ENCODE measurements around the gene NFIB. TPM values are rescaled to one million over a fixed set of nuclear protein-coding genes. Genes with fewer than 3 reads are reported as not detected.
A peak's percentile ranks its signal among the peaks of the same experiment; 100 is the strongest.

The NFIB gene
- total RNA-seq, 1 experiment from 2014 or later, result 12.5 TPM

- POLR2A ChIA-PET, result no interaction called here
- H3K4me1 Mint-ChIP-seq, result peaks cover 48% of the 10 kb centered on the region
- H3K9me3 Mint-ChIP-seq, result no peaks in the 10 kb centered on the region
- H3K4me3 Mint-ChIP-seq, result no peak overlapping the region
- H3K36me3 Mint-ChIP-seq, result no peaks in the 10 kb centered on the region
- no peak overlapping the region for H3K27ac Mint-ChIP-seq
- CTCF ChIA-PET, result interaction anchor here (0.5 kb wide), 1 partner anchor 134 kb away, joined by 6 read pairs; no protein-coding TSS in a partner anchor
- DNase-seq (ENCODE audit: low spot score), result no peak
- H3K27me3 Mint-ChIP-seq (ENCODE audit: low read depth), result no peaks in the 10 kb centered on the region
- TF ChIP-seq ZNF425 (CRISPR knock-in tag; conservative IDR thresholded peaks at IDR 0.05) (no peak), FOXP1 (CRISPR knock-in tag; IDR thresholded peaks at IDR 0.05; ENCODE audit: borderline replicate concordance) (no peak), ESRRA (CRISPR knock-in tag; IDR thresholded peaks at IDR 0.05; ENCODE audit: borderline replicate concordance) (no peak), PREB (CRISPR knock-in tag; IDR thresholded peaks at IDR 0.05; ENCODE audit: borderline replicate concordance) (no peak), JAZF1 (CRISPR knock-in tag; IDR thresholded peaks at IDR 0.05) (no peak), CREB1 (CRISPR knock-in tag; IDR thresholded peaks at IDR 0.05) (no peak), ZMAT4 (CRISPR knock-in tag; IDR thresholded peaks at IDR 0.05) (no peak), ZNF671 (CRISPR knock-in tag; IDR thresholded peaks at IDR 0.05) (no peak), SP1 (CRISPR knock-in tag; conservative IDR thresholded peaks at IDR 0.05) (no peak), NR3C1 (CRISPR knock-in tag; conservative IDR thresholded peaks at IDR 0.05; ENCODE audit: low read depth) (no peak), KAT7 (CRISPR knock-in tag; IDR thresholded peaks at IDR 0.05; ENCODE audit: borderline replicate concordance) (no peak), TP53 (CRISPR knock-in tag; IDR thresholded peaks at IDR 0.05) (no peak), SMAD4 (CRISPR knock-in tag; IDR thresholded peaks at IDR 0.05) (no peak), NR1H2 (CRISPR knock-in tag; IDR thresholded peaks at IDR 0.05) (no peak), ZNF138 (CRISPR knock-in tag; conservative IDR thresholded peaks at IDR 0.05) (no peak), ATF2 (CRISPR knock-in tag; IDR thresholded peaks at IDR 0.05; ENCODE audit: borderline replicate concordance, low read depth) (no peak)
- ATAC-seq, result no peak
Observed at GRCh38 chr9:14219850-14220249, 94.1 kb downstream of the NFIB start.

GRCh38 chr9:14218253-14218652 is 95.7 kb downstream of the NFIB start:
- H3K4me3 Mint-ChIP-seq, result no peak overlapping the region
- no peaks in the 10 kb centered on the region for H3K9me3 Mint-ChIP-seq
- TF ChIP-seq HMGA2 (CRISPR knock-in tag; IDR thresholded peaks at IDR 0.05), result no peak
- no peak for TF ChIP-seq E2F4 (CRISPR knock-in tag; IDR thresholded peaks at IDR 0.05; ENCODE audit: borderline replicate concordance, low read depth)
- no peak for TF ChIP-seq ZNF121 (CRISPR knock-in tag; IDR thresholded peaks at IDR 0.05)
- TF ChIP-seq JAZF1 (CRISPR knock-in tag; IDR thresholded peaks at IDR 0.05), result no peak
- no peak for TF ChIP-seq E2F1 (CRISPR knock-in tag; IDR thresholded peaks at IDR 0.05)
- no peak for TF ChIP-seq AFF4 (CRISPR knock-in tag; IDR thresholded peaks at IDR 0.05; ENCODE audit: borderline replicate concordance)
- TF ChIP-seq ATF2 (CRISPR knock-in tag; IDR thresholded peaks at IDR 0.05; ENCODE audit: borderline replicate concordance, low read depth), result no peak
- no peak overlapping the region for H3K27ac Mint-ChIP-seq
- peaks cover 48% of the 10 kb centered on the region for H3K4me1 Mint-ChIP-seq
- ATAC-seq (peak; percentile 52), DNase-seq (ENCODE audit: low spot score) (no peak)
- no peaks in the 10 kb centered on the region for H3K36me3 Mint-ChIP-seq
- ChIA-PET POLR2A (no interaction called here), CTCF (no interaction called here)
- no peaks in the 10 kb centered on the region for H3K27me3 Mint-ChIP-seq (ENCODE audit: low read depth)
